Measurements from ENCODE around the gene CAVIN3.

DNA sequence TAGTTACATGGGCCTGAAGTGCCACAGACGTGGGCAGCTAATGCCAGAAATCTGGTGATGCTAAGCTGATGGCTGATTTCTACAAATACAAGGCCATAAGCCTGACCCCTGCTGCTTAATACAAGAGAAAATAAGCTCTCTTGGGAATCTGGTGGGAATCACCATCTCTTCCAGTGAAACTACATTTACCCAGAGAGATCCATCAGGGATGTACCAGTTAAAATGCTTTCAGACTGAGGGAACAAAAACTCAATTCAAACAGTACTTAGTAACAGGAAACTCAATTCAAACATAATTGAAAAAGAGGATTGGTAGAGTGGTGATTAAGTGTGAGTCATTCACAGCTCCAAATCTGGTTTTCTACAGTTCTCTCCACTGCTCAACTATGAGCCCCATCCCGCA lies 1.7 kb upstream of the CAVIN3 start:
- TF ChIP-seq POLR2A (IDR thresholded peaks at IDR 0.05) = no peak
- TF ChIP-seq, protein P1, sequence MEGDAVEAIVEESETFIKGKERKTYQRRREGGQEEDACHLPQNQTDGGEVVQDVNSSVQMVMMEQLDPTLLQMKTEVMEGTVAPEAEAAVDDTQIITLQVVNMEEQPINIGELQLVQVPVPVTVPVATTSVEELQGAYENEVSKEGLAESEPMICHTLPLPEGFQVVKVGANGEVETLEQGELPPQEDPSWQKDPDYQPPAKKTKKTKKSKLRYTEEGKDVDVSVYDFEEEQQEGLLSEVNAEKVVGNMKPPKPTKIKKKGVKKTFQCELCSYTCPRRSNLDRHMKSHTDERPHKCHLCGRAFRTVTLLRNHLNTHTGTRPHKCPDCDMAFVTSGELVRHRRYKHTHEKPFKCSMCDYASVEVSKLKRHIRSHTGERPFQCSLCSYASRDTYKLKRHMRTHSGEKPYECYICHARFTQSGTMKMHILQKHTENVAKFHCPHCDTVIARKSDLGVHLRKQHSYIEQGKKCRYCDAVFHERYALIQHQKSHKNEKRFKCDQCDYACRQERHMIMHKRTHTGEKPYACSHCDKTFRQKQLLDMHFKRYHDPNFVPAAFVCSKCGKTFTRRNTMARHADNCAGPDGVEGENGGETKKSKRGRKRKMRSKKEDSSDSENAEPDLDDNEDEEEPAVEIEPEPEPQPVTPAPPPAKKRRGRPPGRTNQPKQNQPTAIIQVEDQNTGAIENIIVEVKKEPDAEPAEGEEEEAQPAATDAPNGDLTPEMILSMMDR (IDR thresholded peaks at IDR 0.05) = no peak
